ENCODE measurements around the gene LYPD6B. TPM values are rescaled to one million over a fixed set of nuclear protein-coding genes. Genes with fewer than 3 reads are reported as not detected.

Gene LYPD6B
- total and polyA plus RNA-seq, 9 donors = 0.17 to 17.0 (median 1.2) TPM; not detected in 2

GRCh38 chr2:149221002-149221401, 182.5 kb downstream of the LYPD6B start:
- H3K36me3 ChIP-seq = no peaks in the 10 kb centered on the region
- no peak for DNase-seq
- H3K9me3 ChIP-seq = no peaks in the 10 kb centered on the region
- intact Hi-C loops (cut with DNase I) = no loop called here
- no peaks in the 10 kb centered on the region for H3K4me1 ChIP-seq (ENCODE audit: insufficient read depth)
- 74 to 81% (median 76%) methylated on average over 9 of the region's 9 CpGs for WGBS, 3 donors
- no peaks in the 10 kb centered on the region for H3K27me3 ChIP-seq
- no peak overlapping the region for H3K27ac ChIP-seq
- TF ChIP-seq EP300 (IDR thresholded peaks at IDR 0.05) (no peak), POLR2A (IDR thresholded peaks at IDR 0.05) (no peak)
- TF ChIP-seq, protein P1, sequence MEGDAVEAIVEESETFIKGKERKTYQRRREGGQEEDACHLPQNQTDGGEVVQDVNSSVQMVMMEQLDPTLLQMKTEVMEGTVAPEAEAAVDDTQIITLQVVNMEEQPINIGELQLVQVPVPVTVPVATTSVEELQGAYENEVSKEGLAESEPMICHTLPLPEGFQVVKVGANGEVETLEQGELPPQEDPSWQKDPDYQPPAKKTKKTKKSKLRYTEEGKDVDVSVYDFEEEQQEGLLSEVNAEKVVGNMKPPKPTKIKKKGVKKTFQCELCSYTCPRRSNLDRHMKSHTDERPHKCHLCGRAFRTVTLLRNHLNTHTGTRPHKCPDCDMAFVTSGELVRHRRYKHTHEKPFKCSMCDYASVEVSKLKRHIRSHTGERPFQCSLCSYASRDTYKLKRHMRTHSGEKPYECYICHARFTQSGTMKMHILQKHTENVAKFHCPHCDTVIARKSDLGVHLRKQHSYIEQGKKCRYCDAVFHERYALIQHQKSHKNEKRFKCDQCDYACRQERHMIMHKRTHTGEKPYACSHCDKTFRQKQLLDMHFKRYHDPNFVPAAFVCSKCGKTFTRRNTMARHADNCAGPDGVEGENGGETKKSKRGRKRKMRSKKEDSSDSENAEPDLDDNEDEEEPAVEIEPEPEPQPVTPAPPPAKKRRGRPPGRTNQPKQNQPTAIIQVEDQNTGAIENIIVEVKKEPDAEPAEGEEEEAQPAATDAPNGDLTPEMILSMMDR (IDR thresholded peaks at IDR 0.05) = no peak
- no peak overlapping the region for H3K4me3 ChIP-seq

DNA sequence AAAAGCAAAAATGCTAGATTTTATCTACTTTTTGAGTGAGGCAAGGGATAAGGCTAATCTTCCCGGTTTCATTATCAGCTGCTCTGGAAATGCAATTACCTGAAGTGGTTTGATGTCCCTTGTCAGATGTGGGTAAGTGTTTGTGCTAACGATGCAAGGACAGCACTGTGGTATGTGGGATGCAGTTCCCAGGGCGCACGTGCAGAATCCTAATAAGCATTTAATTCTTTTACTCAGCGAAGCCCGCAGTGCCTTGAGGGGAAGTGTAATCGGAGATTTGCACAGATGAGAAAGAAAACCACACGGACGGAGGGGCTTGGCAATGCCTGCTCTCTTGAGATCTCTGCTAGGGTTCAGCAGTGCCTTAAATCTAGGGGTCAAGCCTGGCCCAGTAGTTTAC, 183.4 kb downstream of the LYPD6B start:
- H3K27ac ChIP-seq = no peak overlapping the region
- no peak overlapping the region for H3K4me3 ChIP-seq
- intact Hi-C loops (cut with DNase I) = no loop called here
- H3K9me3 ChIP-seq = no peaks in the 10 kb centered on the region
- WGBS, 3 donors = 26 to 42% (median 29%) methylated on average over 9 of the region's 9 CpGs
- TF ChIP-seq EP300 (IDR thresholded peaks at IDR 0.05) (no peak), POLR2A (IDR thresholded peaks at IDR 0.05) (no peak)
- TF ChIP-seq, protein P1 (IDR thresholded peaks at IDR 0.05) = no peak
- no peaks in the 10 kb centered on the region for H3K27me3 ChIP-seq
- H3K4me1 ChIP-seq (ENCODE audit: insufficient read depth) = no peaks in the 10 kb centered on the region
- no peaks in the 10 kb centered on the region for H3K36me3 ChIP-seq
- DNase-seq = no peak

GRCh38 chr2:149223472-149224095, 185.1 kb downstream of the LYPD6B start:
- 55 to 63% (median 56%) methylated on average over 2 of the region's 2 CpGs for WGBS, 3 donors
- H3K27me3 ChIP-seq = no peaks in the 10 kb centered on the region
- H3K27ac ChIP-seq = no peak overlapping the region
- no peaks in the 10 kb centered on the region for H3K9me3 ChIP-seq
- TF ChIP-seq POLR2A (IDR thresholded peaks at IDR 0.05) = no peak
- no peak for TF ChIP-seq EP300 (IDR thresholded peaks at IDR 0.05)
- TF ChIP-seq, protein P1 (IDR thresholded peaks at IDR 0.05) = no peak
- intact Hi-C loops (cut with DNase I) = no loop called here
- no peak overlapping the region for H3K4me3 ChIP-seq
- no peaks in the 10 kb centered on the region for H3K36me3 ChIP-seq
- no peak for DNase-seq
- H3K4me1 ChIP-seq (ENCODE audit: insufficient read depth) = no peaks in the 10 kb centered on the region

DNA sequence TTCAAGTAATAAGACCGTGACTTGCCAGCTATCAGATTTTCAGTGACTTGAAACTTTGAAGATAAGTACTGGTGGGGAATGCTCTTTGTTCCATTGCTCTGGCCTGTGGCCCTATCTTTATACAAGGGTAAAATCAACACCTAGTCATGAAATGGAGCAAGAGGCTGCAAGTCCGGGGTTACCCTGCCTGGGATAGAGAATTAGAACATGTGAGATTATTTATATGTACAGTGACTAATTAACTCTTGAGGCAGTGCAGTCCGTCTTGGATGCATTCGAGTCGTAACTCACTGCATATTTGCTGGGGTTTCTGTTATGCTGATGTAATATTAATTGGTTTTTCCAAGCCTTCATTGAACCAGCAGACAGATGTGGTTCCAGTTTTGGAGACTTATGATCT, 186.0 kb downstream of the LYPD6B start:
- Histone ChIP-seq H3K27me3 (no peaks in the 10 kb centered on the region), H3K9me3 (no peaks in the 10 kb centered on the region), H3K4me3 (no peak overlapping the region), H3K4me1 (ENCODE audit: insufficient read depth) (no peaks in the 10 kb centered on the region), H3K36me3 (no peaks in the 10 kb centered on the region), H3K27ac (no peak overlapping the region)
- intact Hi-C loops (cut with DNase I) = no loop called here
- TF ChIP-seq, protein P1 (IDR thresholded peaks at IDR 0.05) = no peak
- TF ChIP-seq EP300 (IDR thresholded peaks at IDR 0.05) = no peak
- no peak for DNase-seq
- 66 to 79% (median 71%) methylated on average over 5 of the region's 5 CpGs for WGBS, 3 donors

Data from ovary (tissue), 9 donors.